OCI-LY7 (cell line): ENCODE results near the gene PRKN. TPM values are rescaled to one million over a fixed set of nuclear protein-coding genes. Genes with fewer than 3 reads are reported as not detected.

Source experiments
- BruUV-seq: library from RNA; stranded (reverse); fragments of 400-500 nt; replicated peaks from 2 replicates; lab custom pipeline; 2021; lab: Mats Ljungman, UMichigan
- CTCF ChIA-PET: fragments of 300-600 bp; sonication (Branson Sonifier 250); formaldehyde crosslinking; loops from one replicate; lab custom pipeline; 2022; ENCODE audit warnings: antibody characterized with exemption; ENCODE audit not compliant: unreplicated experiment; lab: Charles Lee
- POLR2A ChIA-PET: fragments of 300-600 bp; sonication (Branson Sonifier 250); formaldehyde crosslinking; loops from one replicate; lab custom pipeline; 2022; ENCODE audit warnings: antibody characterized with exemption; lab: Charles Lee
- DNase-seq: peaks from one replicate; pipeline ENCODE4 v3.0.0-alpha.2; 2015; ENCODE audit warnings: low spot score
- H2AFZ ChIP-seq: fragments of 200-600 bp; sonication (generic), shearing (Covaris generic); 2 replicates; pipeline ENCODE4 v1.6.1; 2014; ENCODE audit warnings: mild to moderate bottlenecking, antibody characterized with exemption, low read length, moderate library complexity
- H3K27ac ChIP-seq: fragments of 200-600 bp; sonication (generic); 2 replicates; pipeline ENCODE4 v1.5.1; 2014; ENCODE audit warnings: mixed run types, low read depth, mild to moderate bottlenecking, moderate library complexity, low read length, inconsistent platforms; ENCODE audit not compliant: poor library complexity, severe bottlenecking
- H3K36me3 ChIP-seq: fragments of 200-600 bp; sonication (generic); 2 replicates; pipeline ENCODE4 v1.6.1; 2014; ENCODE audit warnings: mild to moderate bottlenecking, antibody characterized with exemption, low read length, moderate library complexity, mixed read lengths; ENCODE audit not compliant: insufficient read depth
- H3K4me1 ChIP-seq: fragments of 200-600 bp; sonication (generic); 2 replicates; pipeline ENCODE4 v1.5.1; 2014; ENCODE audit warnings: mild to moderate bottlenecking, low read length; ENCODE audit not compliant: insufficient read depth, poor library complexity, severe bottlenecking
- H3K4me2 ChIP-seq: fragments of 200-600 bp; sonication (generic); 2 replicates; pipeline ENCODE4 v1.6.1; 2014; ENCODE audit warnings: mild to moderate bottlenecking, low read length
- H3K4me3 ChIP-seq: fragments of 200-600 bp; sonication (generic); 2 replicates; pipeline ENCODE4 v1.5.1; 2014; ENCODE audit warnings: mild to moderate bottlenecking, low read depth, low read length; ENCODE audit not compliant: poor library complexity, severe bottlenecking
- H3K79me2 ChIP-seq: fragments of 200-600 bp; sonication (generic); 2 replicates; pipeline ENCODE4 v1.6.1; 2016; ENCODE audit warnings: low read depth, mild to moderate bottlenecking, low read length, moderate library complexity, mixed read lengths; ENCODE audit not compliant: insufficient read depth
- H3K9me2 ChIP-seq: fragments of 200-600 bp; sonication (generic); 2 replicates; pipeline ENCODE4 v1.6.1; 2016; ENCODE audit warnings: mild to moderate bottlenecking, low read length, mixed read lengths; ENCODE audit not compliant: insufficient read depth
- H3K9me3 ChIP-seq: fragments of 200-600 bp; sonication (generic); 2 replicates; pipeline ENCODE4 v1.6.1; 2014; ENCODE audit warnings: mild to moderate bottlenecking, mixed run types, low read length, mixed read lengths
- H4K20me1 ChIP-seq: fragments of 200-600 bp; sonication (generic); 2 replicates; pipeline ENCODE4 v1.6.1; 2014; ENCODE audit warnings: mild to moderate bottlenecking, antibody characterized with exemption, low read length, moderate library complexity, mixed read lengths; ENCODE audit not compliant: insufficient read depth
- CTCF ChIP-seq: fragments of 200-600 bp; sonication (generic); conservative IDR thresholded peaks from 2 replicates; pipeline ENCODE4 v1.5.1; 2014; ENCODE audit warnings: mild to moderate bottlenecking, antibody characterized with exemption, low read length, moderate library complexity, mixed read lengths
- EZH2phosphoT487 ChIP-seq: fragments of 200-600 bp; sonication (generic); IDR thresholded peaks from 2 replicates; pipeline ENCODE4 v1.6.1; 2018; ENCODE audit warnings: low read depth, borderline replicate concordance, mild to moderate bottlenecking, mixed run types, antibody characterized with exemption, low read length, moderate library complexity, mixed read lengths
- intact Hi-C: fragments of 100-400 bp; cut with micrococcal nuclease; formaldehyde crosslinking; loops from one replicate; pipeline ENCODE4 v1.10.0; 2022; ENCODE audit not compliant: unreplicated experiment
- total RNA-seq, 2 experiments: library from RNA; depleted of rRNA in 1 of 2; stranded (reverse); fragments of >200 nt in 1 of 2; shearing (Covaris generic) in 1 of 2; gene quantifications; 2 replicates each; pipeline ENCODE4 v1.2.3, GENCODE V29; 2014 to 2022

The PRKN gene
- total RNA-seq, 2 experiments from 2014 or later = 1.3 to 2.0 TPM

- Histone ChIP-seq H3K4me2 (no peak overlapping the region), H2AFZ (no peak overlapping the region), H4K20me1 (no peaks in the 10 kb centered on the region), H3K4me3 (no peak overlapping the region), H3K9me2 (no peaks in the 10 kb centered on the region), H3K9me3 (no peaks in the 10 kb centered on the region), H3K79me2 (no peaks in the 10 kb centered on the region), H3K27ac (no peak overlapping the region), H3K4me1 (no peaks in the 10 kb centered on the region), H3K36me3 (no peaks in the 10 kb centered on the region)
- CTCF ChIA-PET = no interaction called here
- POLR2A ChIA-PET = no interaction called here
- no peak for DNase-seq
- TF ChIP-seq EZH2phosphoT487 (no peak), CTCF (no peak)
- BruUV-seq = no TSS peak
- intact Hi-C loops = no loop called here
Measured at GRCh38 chr6:161850562-161850961, 877.0 kb downstream of the PRKN start.

- BruUV-seq = no TSS peak
- intact Hi-C loops = no loop called here
- no peak for DNase-seq
- H3K36me3 ChIP-seq = no peaks in the 10 kb centered on the region
- H2AFZ ChIP-seq = no peak overlapping the region
- no peaks in the 10 kb centered on the region for H3K9me2 ChIP-seq
- TF ChIP-seq EZH2phosphoT487 (no peak), CTCF (no peak)
- H3K9me3 ChIP-seq = no peaks in the 10 kb centered on the region
- no peaks in the 10 kb centered on the region for H3K4me1 ChIP-seq
- ChIA-PET POLR2A (no interaction called here), CTCF (no interaction called here)
- H3K4me2 ChIP-seq = no peak overlapping the region
- no peak overlapping the region for H3K27ac ChIP-seq
- no peak overlapping the region for H3K4me3 ChIP-seq
- no peaks in the 10 kb centered on the region for H4K20me1 ChIP-seq
- no peaks in the 10 kb centered on the region for H3K79me2 ChIP-seq
Measured at GRCh38 chr6:161847628-161848027, 879.9 kb downstream of the PRKN start.

GRCh38 chr6:161844804-161845203 lies 882.8 kb downstream of the PRKN start:
- H3K36me3 ChIP-seq = no peaks in the 10 kb centered on the region
- H3K9me2 ChIP-seq = no peaks in the 10 kb centered on the region
- no peak overlapping the region for H3K4me3 ChIP-seq
- TF ChIP-seq CTCF = no peak
- no peak for TF ChIP-seq EZH2phosphoT487
- CTCF ChIA-PET = no interaction called here
- no peaks in the 10 kb centered on the region for H3K79me2 ChIP-seq
- POLR2A ChIA-PET = interaction anchor here (0.8 kb wide), 1 partner anchor 765 kb away, joined by 3 read pairs; no protein-coding TSS in a partner anchor
- no peak overlapping the region for H2AFZ ChIP-seq
- no peak for DNase-seq
- no peaks in the 10 kb centered on the region for H4K20me1 ChIP-seq
- H3K4me2 ChIP-seq = no peak overlapping the region
- intact Hi-C loops = no loop called here
- no peaks in the 10 kb centered on the region for H3K4me1 ChIP-seq
- H3K27ac ChIP-seq = no peak overlapping the region
- no peaks in the 10 kb centered on the region for H3K9me3 ChIP-seq
- no TSS peak for BruUV-seq
